ENCODE measurements around the gene RMC1.
"Not testable (repeated sequence)": the region's sequence is repeated elsewhere in the genome, so short reads cannot be mapped to it uniquely, and the experiment has no call there.

Gene RMC1

GRCh38 chr18:23503038-23503962 lies at the start of gene RMC1:
Gene RMC1, plus strand, starts transcription at chr18:23503511. Its CDS starts 108 bp downstream, at chr18:23503619.
- DNase-seq: peak; percentile 72 to 83

DNA sequence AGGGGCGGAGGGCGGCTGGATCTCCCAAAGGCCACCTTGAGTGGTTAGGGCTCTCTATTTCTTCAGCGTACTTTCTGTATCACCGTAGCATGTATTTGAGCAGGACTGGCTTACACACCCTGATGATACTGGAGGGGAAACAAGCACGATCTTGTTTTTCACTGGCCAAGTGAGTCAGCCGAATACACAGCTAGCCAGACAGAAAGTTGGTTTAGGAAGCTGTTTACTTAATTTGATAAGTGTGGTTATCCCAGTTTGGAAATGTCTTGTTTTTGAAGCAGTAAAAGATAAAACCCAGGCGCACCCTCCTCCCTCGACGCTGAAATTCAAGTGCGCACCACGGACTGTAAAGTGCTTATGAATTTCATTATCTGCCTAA lies 49.6 kb upstream of the RMC1 start:
- no peak for DNase-seq

- DNase-seq: no peak
These were observed 46.5 kb upstream of the RMC1 start for GRCh38 chr18:23456835-23457234.

GRCh38 chr18:23458830-23459529 lies 44.3 kb upstream of the RMC1 start:
- no peak for DNase-seq

DNA sequence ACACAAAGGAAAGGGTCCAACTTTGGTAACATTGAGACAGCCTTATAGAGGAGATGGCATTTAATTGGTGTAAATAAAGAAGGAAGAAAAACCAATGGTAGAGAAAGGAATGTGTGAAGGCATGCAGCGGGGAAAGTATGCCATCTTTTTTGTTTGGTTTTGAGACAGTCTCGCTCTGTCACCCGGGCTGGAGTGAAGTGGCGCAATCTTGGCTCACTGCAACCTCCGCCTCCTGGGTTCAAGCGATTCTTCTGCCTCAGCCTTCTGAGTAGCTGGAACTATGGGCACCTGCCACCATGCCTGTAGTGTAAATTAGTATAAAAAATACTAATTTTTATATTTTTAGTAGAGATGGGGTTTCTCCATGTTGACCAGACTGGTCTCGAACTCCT lies 43.8 kb upstream of the RMC1 start:
- no peak for DNase-seq

GRCh38 chr18:23460285-23461273 lies 42.7 kb upstream of the RMC1 start:
- no peak for DNase-seq

DNA sequence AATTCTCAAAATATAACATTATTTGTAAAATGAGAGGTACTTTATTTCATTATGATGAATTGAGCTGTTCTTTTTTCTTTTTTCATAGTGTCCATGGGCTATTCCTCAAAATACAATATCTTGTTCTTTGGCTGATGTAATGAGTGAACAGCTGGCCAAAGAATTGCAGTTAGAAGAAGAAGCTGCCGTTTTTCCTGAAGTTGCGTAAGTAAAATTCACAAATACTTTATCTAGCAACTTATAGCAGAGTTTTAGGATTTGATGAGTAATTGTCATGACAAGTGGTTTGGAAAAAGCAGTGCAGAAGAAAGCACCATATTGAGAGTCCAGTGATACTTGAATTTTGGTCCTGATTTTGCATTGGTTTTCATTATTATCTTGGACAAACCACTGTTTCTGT lies 40.4 kb upstream of the RMC1 start:
- DNase-seq: no peak

GRCh38 chr18:23468753-23469459 lies 34.4 kb upstream of the RMC1 start:
- no peak for DNase-seq

- DNase-seq: no peak
These were observed 32.5 kb upstream of the RMC1 start for GRCh38 chr18:23470620-23471387.

DNA sequence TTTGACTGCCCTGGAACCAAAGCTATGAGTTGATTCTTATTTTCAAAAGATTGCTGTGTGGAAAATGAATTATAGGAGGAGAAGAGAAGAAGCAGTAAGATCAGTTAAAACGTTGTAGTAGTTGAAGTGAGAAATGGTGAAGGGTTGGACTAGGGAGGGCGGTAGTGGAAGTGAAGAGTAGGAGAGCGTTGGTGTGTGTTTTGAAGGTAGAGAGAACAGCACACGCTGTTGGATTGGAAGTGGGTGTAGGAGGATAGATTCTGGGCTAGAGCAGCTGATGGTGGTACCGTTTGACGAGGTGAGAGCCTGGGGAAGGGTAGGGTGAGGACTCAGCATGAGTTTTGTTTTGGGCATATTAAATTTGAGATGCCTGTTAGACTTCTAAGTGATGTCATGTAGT lies 31.8 kb upstream of the RMC1 start:
- no peak for DNase-seq

DNA sequence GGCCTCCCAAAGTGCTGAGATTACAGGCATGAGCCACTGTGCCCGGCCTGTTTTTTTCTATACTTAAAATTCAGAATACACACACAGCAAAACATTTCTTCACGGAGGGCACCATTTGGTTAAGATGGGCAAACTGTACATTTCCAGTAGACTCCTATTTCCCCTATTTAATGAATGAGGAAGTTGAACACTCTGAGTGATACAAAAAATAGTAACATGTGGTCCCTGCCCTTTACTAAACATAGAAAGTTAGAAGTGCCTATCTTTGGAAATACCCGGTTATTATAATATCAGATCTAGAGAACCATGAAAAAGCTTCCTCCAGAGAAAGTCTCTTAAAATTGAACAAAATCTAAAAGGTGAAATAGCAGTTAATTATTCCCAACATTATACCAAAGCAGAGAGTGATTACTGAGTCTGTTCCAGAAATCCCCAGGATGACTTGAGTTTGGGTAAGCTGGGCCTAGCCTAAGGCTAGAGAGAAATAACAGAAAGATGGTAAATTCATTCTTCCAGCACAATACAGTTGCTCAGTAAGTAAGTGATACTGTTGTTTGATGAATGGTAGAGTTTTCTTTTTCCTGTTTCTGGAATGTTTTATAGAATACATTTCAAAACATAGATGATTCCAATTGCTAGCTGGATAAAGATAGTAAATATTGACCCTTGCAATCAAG lies 23.3 kb upstream of the RMC1 start:
- peak; percentile 26 to 38 for DNase-seq

- DNase-seq: no peak
These were observed 18.6 kb upstream of the RMC1 start for GRCh38 chr18:23484561-23485182.

GRCh38 chr18:23485386-23485785 lies 17.9 kb upstream of the RMC1 start:
- DNase-seq: no peak

- DNase-seq: peak; percentile 12 to 23
These were observed 15.4 kb upstream of the RMC1 start for GRCh38 chr18:23487738-23488570.

DNA sequence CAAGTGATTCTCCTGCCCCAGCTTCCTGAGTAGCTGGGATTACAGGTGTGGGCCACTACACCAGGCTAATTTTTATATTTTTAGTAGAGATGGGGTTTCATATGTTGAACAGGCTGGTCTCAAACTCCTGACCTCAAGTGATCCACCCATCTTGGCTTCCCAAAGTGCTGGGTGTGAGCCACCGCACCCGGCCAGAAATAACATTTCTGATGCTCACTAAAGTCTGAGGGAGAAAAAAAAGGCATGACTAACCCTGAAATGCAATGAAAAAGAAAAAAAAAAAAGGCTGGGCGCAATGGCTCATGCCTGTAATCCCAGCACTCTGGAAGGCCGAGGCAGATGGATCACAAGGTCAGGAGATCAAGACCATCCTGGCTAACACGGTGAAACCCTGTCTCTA lies 13.7 kb upstream of the RMC1 start:
- not testable (repeated sequence) for DNase-seq

DNA sequence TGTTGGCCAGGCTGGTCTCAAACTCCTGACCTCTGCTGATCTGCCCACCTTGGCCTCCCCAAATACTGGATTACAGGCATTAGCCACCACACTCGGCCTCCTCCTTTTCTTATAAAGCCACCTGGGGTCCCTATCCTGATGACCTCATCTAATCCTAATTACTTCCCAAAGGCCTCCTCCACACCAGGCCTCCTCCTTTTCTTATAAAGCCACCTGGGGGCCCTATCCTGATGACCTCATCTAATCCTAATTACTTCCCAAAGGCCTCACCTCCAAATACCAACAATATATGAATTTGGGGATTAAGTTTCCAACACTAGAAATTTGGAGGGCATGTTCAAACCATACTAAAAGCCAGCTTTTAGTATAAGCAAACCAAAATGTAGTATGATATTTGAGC lies 9.7 kb upstream of the RMC1 start:
- DNase-seq: no peak

DNA sequence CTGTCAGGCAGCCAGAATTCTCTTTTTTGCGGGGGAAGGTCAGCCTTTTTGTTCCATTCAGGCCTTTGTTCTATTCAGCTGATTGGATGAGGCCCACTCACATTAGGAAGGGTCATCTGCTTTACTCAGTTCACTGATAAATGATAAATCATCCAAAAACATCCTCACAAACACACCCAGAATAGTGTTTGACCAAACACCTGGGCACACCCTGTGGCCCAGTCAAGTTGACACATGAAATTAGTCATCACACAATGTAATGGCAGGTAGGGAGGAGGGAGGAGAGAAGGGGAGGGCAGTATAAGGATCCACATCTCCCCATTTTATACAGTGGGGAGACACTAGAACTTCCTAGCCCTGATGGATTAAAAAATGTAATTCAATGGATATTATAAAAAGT lies 8.3 kb upstream of the RMC1 start:
- DNase-seq: no peak

- no peak for DNase-seq
These were observed 7.4 kb upstream of the RMC1 start for GRCh38 chr18:23495723-23496440.

DNA sequence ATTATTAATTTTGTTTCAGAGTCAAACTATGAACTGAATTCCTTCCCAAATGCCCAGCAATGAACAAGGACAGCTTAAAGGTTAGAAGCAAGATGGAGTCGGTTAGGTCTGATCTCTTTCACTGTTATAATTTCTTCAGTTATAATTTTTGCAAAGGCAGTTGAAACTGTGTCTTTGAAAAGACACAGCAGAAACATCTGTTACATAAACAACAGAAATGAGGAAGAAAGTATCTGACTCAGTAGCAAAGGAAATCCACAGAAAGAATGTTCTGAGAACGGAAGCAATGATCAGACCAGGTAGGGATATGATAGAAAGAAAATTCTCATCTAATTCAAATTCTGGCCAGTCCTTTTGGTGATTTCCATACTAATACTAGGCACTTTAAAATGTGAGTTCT lies 5.2 kb upstream of the RMC1 start:
- peak; percentile 40 to 51 for DNase-seq

All from AML-193 (cell line).